CD4-positive, alpha-beta memory T cell (primary cell): ENCODE measurements around the gene ANKRD10. TPM values are rescaled to one million over a fixed set of nuclear protein-coding genes. Genes with fewer than 3 reads are reported as not detected.

ENCODE experiments used
- CTCF ChIA-PET: fragments of 350-600 bp; sonication (Branson Sonifier 250); formaldehyde crosslinking; loops from one replicate; lab custom pipeline; 2021; ENCODE audit warnings: inconsistent platforms; ENCODE audit not compliant: partially characterized antibody; lab: Charles Lee
- POLR2A ChIA-PET: fragments of 350-600 bp; sonication (Branson Sonifier 250); formaldehyde crosslinking; loops from one replicate; lab custom pipeline; 2021; ENCODE audit not compliant: partially characterized antibody; lab: Charles Lee
- DNase-seq, 5 donors: peaks; one replicate each; pipeline versions ENCODE4 v3.0.0 to v3.0.0-alpha.2; 2020 to 2022; ENCODE audit warnings: mixed read lengths in 1 of 5
- H3K27ac ChIP-seq: one replicate; pipeline ENCODE4 v1.7.0; 2013; ENCODE audit warnings: low read depth, low read length
- H3K27me3 ChIP-seq: 2 replicates; pipeline ENCODE4 v1.7.0; 2013; ENCODE audit warnings: mild to moderate bottlenecking, low read length, moderate library complexity; ENCODE audit not compliant: insufficient read depth
- H3K36me3 ChIP-seq: 2 replicates; pipeline ENCODE4 v1.7.0; 2013; ENCODE audit warnings: mild to moderate bottlenecking, low read length, moderate library complexity; ENCODE audit not compliant: insufficient read depth
- H3K4me1 ChIP-seq: 2 replicates; pipeline ENCODE4 v1.7.0; 2013; ENCODE audit warnings: mild to moderate bottlenecking, low read length, moderate library complexity; ENCODE audit not compliant: insufficient read depth
- H3K4me3 ChIP-seq, 2 donors: one replicate each; pipeline ENCODE4 v1.7.0; 2013; ENCODE audit warnings: low read length in 2 of 2, mild to moderate bottlenecking in 1 of 2
- H3K9me3 ChIP-seq, 2 donors: one replicate each; pipeline ENCODE4 v1.7.0; 2013; ENCODE audit warnings: low read length in 2 of 2, control low read depth in 1 of 2; ENCODE audit not compliant: control insufficient read depth in 1 of 2
- H3K27ac Mint-ChIP-seq, 7 donors: one replicate each; pipeline ENCODE4 v1.8.0; 2020 to 2021; ENCODE audit warnings: mixed read lengths in 7 of 7, mild to moderate bottlenecking in 6 of 7, inconsistent platforms in 3 of 7, moderate library complexity in 3 of 7
- H3K27me3 Mint-ChIP-seq, 2 donors: one replicate each; pipeline ENCODE4 v1.8.0; 2020 to 2021; ENCODE audit warnings: mixed read lengths in 2 of 2
- H3K36me3 Mint-ChIP-seq, 2 donors: one replicate each; pipeline ENCODE4 v1.8.0; 2020 to 2021; ENCODE audit warnings: mixed read lengths in 2 of 2, inconsistent platforms in 1 of 2, mild to moderate bottlenecking in 1 of 2
- H3K4me1 Mint-ChIP-seq, 4 donors: one replicate each; pipeline ENCODE4 v1.8.0; 2020 to 2021; ENCODE audit warnings: mixed read lengths in 4 of 4, mild to moderate bottlenecking in 1 of 4
- H3K4me3 Mint-ChIP-seq, 8 donors: one replicate each; pipeline ENCODE4 v1.8.0; 2020 to 2021; ENCODE audit warnings: mixed read lengths in 8 of 8, mild to moderate bottlenecking in 7 of 8, moderate library complexity in 6 of 8, inconsistent platforms in 3 of 8
- H3K9me3 Mint-ChIP-seq, 8 donors: one replicate each; pipeline ENCODE4 v1.8.0; 2020 to 2021; ENCODE audit warnings: mixed read lengths in 8 of 8, mild to moderate bottlenecking in 5 of 8, inconsistent platforms in 3 of 8, moderate library complexity in 1 of 8
- intact Hi-C: fragments of 100-400 bp; cut with micrococcal nuclease; formaldehyde crosslinking; loops from one replicate; pipeline ENCODE4 v1.15.1; 2023
- polyA plus RNA-seq, 2 donors: library from polyadenylated mRNA; unstranded; fragments of 300-500 nt; fragmentation: Illumina TruSeq; gene quantifications; one replicate each; pipeline ENCODE4 v1.2.3, GENCODE V29; 2021
- total RNA-seq, 2 experiments: library from RNA; stranded (reverse); gene quantifications; one replicate each; pipeline ENCODE4 v1.2.3, GENCODE V29; 2021

Gene ANKRD10
- total and polyA plus RNA-seq, 4 experiments from 2014 or later = 53.0 to 140 (median 95.3) TPM

DNA sequence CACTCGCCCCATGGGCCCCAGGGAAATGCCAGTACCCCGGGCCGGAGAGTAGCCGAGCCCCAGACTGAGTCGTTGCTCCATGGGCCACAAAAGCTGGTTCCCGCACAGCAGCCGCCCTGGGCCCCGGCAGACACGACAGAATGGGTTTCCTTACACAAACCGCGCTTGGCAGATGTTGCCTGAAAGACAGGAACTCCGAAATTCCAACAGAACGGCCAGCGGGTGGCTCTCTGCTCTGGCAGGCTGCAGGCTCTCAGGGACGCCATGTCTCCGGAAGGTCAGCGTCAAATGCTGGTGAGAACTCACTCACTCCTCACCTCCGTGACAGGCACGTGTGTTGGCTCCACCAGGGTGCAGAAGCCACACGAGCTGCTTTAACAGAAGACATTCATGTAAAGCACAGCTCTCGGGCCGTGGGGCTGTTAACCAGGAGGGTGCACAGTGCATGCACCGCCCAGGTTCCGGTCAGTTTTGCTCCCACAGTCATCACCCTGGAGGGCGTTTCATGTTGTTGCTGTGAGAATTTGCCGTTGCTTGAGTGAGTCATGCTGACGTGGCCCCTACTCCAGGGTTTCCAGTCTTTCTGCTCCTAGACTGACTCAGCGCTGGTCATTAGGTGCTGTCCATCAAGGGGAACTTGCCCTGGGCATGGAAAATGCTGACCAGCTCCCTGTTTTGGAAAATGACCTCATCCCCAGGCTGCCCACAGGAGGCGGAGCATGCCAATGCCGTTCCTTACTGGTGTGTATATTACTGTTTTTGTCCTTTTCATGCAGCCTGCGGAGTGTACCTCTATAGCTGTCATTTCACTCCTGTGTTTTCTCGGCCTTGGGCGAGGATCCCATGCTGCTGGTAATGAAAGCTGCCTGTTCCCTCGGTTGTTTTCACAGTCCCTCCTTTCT is 44.8 kb downstream of the ANKRD10 start:
- Mint-ChIP-seq H3K27ac (no peak overlapping the region), H3K9me3 (peaks cover 0 to 2% (median 0%) of the 10 kb centered on the region in 8 donors), H3K4me1 (peaks cover 4 to 13% (median 7%) of the 10 kb centered on the region in 4 donors), H3K36me3 (no peaks in the 10 kb centered on the region), H3K27me3 (peaks cover 32 to 43% of the 10 kb centered on the region in 2 donors), H3K4me3 (peak overlapping the region in 6 of 8 donors; percentile 40 to 65 (median 54))
- CTCF ChIA-PET = no interaction called here
- H3K4me1 ChIP-seq = peaks cover 13% of the 10 kb centered on the region
- POLR2A ChIA-PET = no interaction called here
- intact Hi-C loops = no loop called here
- DNase-seq = no peak
- H3K36me3 ChIP-seq = no peaks in the 10 kb centered on the region
- H3K27ac ChIP-seq = no peak overlapping the region
- H3K9me3 ChIP-seq = no peaks in the 10 kb centered on the region
- H3K27me3 ChIP-seq = no peaks in the 10 kb centered on the region
- H3K4me3 ChIP-seq = no peak overlapping the region

DNA sequence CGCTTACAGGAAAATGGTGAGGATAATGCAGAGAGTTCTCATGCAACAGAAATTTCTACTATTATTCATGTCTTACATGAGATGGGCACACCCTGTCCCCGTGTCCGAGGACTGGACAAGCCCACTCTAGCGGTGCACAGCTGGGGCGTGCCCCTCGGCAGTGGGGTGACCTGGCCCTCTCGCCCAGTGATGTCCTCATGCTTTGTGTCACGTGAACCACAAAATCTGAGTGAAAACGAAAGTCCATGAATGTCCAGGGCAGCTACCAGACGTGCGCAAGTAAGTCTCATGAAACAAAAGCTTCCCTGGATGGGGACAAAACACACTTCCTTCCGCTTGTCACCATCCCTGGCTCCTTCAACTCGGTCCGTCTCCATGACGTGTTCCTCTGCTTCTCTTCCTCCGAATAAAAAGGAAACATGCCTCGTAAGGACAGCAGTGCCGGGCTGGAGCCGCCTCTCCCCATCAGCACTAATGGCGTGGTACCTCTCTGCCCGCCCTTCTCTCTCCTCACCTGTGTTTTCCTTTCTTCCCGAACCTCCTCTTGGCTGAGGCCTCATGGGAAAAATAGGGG is 45.6 kb downstream of the ANKRD10 start:
- H3K27ac Mint-ChIP-seq = peak overlapping the region in 1 of 7 donors; percentile 79
- peaks cover 35 to 42% of the 10 kb centered on the region in 2 donors for H3K27me3 Mint-ChIP-seq
- ChIA-PET CTCF (no interaction called here), POLR2A (no interaction called here)
- H3K27me3 ChIP-seq = no peaks in the 10 kb centered on the region
- H3K27ac ChIP-seq = no peak overlapping the region
- peak overlapping the region in 6 of 8 donors; percentile 40 to 65 (median 54) for H3K4me3 Mint-ChIP-seq
- no peak for DNase-seq
- H3K36me3 Mint-ChIP-seq = no peaks in the 10 kb centered on the region
- peaks cover 8% of the 10 kb centered on the region for H3K4me1 ChIP-seq
- no peak overlapping the region for H3K4me3 ChIP-seq
- intact Hi-C loops = no loop called here
- H3K36me3 ChIP-seq = no peaks in the 10 kb centered on the region
- peaks cover 0 to 13% (median 3%) of the 10 kb centered on the region in 4 donors for H3K4me1 Mint-ChIP-seq
- H3K9me3 ChIP-seq = no peaks in the 10 kb centered on the region
- peaks cover 0 to 2% (median 0%) of the 10 kb centered on the region in 8 donors for H3K9me3 Mint-ChIP-seq

DNA sequence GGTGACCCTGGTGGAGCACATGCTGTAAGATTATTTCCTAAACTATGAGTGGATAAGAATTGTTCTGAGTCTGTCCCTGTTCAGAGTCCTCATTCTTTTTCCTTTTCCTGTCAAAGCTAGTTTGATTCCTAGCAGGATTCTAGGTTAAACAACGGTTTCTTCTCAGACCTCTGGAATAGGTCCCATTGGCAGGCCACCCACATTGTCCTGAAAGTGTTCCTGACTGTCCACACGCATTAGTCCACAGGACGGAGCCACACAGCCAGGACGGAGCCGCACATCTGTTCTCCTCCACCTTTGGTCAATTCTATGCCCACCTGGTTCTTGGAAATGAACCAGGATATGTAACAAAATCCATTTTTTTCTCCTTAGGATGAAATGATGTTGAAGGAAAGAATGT is 46.1 kb downstream of the ANKRD10 start:
- H3K27ac Mint-ChIP-seq = no peak overlapping the region
- Histone ChIP-seq H3K9me3 (no peaks in the 10 kb centered on the region), H3K4me1 (peaks cover 2% of the 10 kb centered on the region), H3K4me3 (no peak overlapping the region), H3K27ac (no peak overlapping the region), H3K36me3 (no peaks in the 10 kb centered on the region), H3K27me3 (no peaks in the 10 kb centered on the region)
- intact Hi-C loops = no loop called here
- ChIA-PET POLR2A (no interaction called here), CTCF (no interaction called here)
- H3K4me1 Mint-ChIP-seq = peaks cover 0 to 13% (median 3%) of the 10 kb centered on the region in 4 donors
- H3K27me3 Mint-ChIP-seq = peaks cover 39 to 42% of the 10 kb centered on the region in 2 donors
- DNase-seq = no peak
- H3K9me3 Mint-ChIP-seq = peaks cover 0 to 2% (median 0%) of the 10 kb centered on the region in 8 donors
- H3K4me3 Mint-ChIP-seq = no peak overlapping the region
- no peaks in the 10 kb centered on the region for H3K36me3 Mint-ChIP-seq

DNA sequence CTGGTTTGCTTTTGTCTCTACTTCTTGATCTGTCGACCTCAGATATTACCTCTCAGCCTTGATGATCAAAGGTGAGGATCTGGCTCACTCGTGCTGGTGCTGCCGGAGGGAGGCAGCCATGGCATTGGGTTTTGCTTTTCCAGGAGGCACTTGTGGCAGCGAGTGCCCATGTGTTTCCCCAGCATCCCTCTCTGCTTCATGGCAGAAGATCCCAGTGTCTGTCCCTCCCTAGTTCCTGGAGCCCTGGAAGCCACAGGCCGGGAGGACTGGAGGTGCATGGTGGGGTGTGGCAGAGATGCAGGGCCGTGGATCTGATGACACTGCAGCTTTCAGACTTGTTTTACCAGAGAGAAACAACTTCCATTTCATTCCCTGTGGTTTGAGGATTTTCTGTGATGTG is 47.5 kb downstream of the ANKRD10 start:
- no peak overlapping the region for H3K27ac ChIP-seq
- H3K4me3 ChIP-seq = no peak overlapping the region
- Mint-ChIP-seq H3K4me1 (peaks cover 0 to 13% (median 3%) of the 10 kb centered on the region in 4 donors), H3K4me3 (no peak overlapping the region), H3K9me3 (peaks cover 0 to 2% (median 0%) of the 10 kb centered on the region in 8 donors), H3K27me3 (peaks cover 39 to 44% of the 10 kb centered on the region in 2 donors), H3K36me3 (no peaks in the 10 kb centered on the region), H3K27ac (no peak overlapping the region)
- no peaks in the 10 kb centered on the region for H3K36me3 ChIP-seq
- intact Hi-C loops = no loop called here
- no peaks in the 10 kb centered on the region for H3K9me3 ChIP-seq
- ChIA-PET CTCF (no interaction called here), POLR2A (no interaction called here)
- no peak for DNase-seq
- H3K4me1 ChIP-seq = no peaks in the 10 kb centered on the region
- no peaks in the 10 kb centered on the region for H3K27me3 ChIP-seq

DNA sequence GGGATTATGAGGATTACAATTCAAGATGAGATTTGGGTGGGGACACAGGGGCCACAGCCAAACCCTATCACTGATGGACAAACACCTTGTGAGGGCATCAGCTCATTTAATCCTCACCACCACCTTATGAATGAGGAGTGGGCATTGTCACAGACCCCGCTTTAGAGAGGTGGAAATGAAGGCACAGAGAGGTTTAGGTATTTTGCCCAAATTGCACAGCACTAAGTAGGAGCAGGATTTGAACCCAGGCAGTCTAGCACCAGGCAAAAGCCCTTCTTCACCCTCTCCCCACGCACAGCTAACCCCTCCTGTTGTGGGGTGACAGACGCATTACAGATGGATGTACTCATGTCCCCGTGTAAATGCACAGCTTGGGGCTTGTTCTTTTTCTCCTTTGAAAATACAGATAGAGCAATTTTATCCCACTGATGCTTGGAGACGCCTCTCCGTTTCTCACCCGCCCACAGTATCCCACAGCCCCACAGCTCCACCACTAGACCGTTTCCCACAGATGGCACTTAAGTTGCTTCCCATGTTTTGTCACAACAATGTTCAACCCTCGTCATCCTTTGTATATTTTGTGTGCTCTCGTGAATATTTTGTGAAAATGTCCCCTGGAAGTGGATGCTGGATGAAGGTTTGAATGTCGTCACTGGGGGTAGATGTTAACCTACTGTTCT is 48.2 kb downstream of the ANKRD10 start:
- H3K27me3 ChIP-seq = no peaks in the 10 kb centered on the region
- H3K9me3 Mint-ChIP-seq = peaks cover 0 to under 1% (median 0%) of the 10 kb centered on the region in 8 donors
- H3K9me3 ChIP-seq = no peaks in the 10 kb centered on the region
- H3K27me3 Mint-ChIP-seq = peaks cover 38 to 42% of the 10 kb centered on the region in 2 donors
- no peaks in the 10 kb centered on the region for H3K4me1 ChIP-seq
- intact Hi-C loops = no loop called here
- H3K4me1 Mint-ChIP-seq = peaks cover 0 to 13% (median 3%) of the 10 kb centered on the region in 4 donors
- H3K27ac Mint-ChIP-seq = no peak overlapping the region
- DNase-seq = no peak
- no peaks in the 10 kb centered on the region for H3K36me3 Mint-ChIP-seq
- H3K36me3 ChIP-seq = no peaks in the 10 kb centered on the region
- CTCF ChIA-PET = no interaction called here
- no peak overlapping the region for H3K27ac ChIP-seq
- no peak overlapping the region for H3K4me3 ChIP-seq
- H3K4me3 Mint-ChIP-seq = no peak overlapping the region
- POLR2A ChIA-PET = no interaction called here

DNA sequence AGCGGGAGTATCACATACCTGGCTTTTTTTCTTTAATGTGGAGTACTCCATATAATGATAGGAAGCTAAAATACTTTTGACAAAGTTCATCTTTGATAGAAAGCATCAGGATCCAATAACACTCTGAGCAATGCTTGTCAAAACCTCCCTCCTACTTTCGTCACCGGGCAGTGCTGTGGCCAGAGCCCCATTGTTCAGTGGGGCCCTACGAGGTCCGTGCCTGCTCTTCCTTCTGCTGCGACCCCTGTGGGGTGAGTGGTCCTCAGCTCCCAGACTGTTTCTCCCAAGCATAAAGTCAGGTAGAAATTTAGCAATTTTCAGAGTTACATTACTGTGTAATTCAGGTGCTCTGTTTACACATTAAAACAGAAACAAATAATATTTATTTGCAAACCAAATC is 51.2 kb downstream of the ANKRD10 start:
- Histone ChIP-seq H3K4me1 (no peaks in the 10 kb centered on the region), H3K4me3 (no peak overlapping the region), H3K27me3 (no peaks in the 10 kb centered on the region), H3K9me3 (no peaks in the 10 kb centered on the region), H3K36me3 (no peaks in the 10 kb centered on the region), H3K27ac (no peak overlapping the region)
- no peaks in the 10 kb centered on the region for H3K4me1 Mint-ChIP-seq
- POLR2A ChIA-PET = no interaction called here
- H3K27ac Mint-ChIP-seq = no peak overlapping the region
- intact Hi-C loops = no loop called here
- H3K36me3 Mint-ChIP-seq = no peaks in the 10 kb centered on the region
- H3K27me3 Mint-ChIP-seq = peaks cover 18 to 21% of the 10 kb centered on the region in 2 donors
- DNase-seq = no peak
- CTCF ChIA-PET = no interaction called here
- no peaks in the 10 kb centered on the region for H3K9me3 Mint-ChIP-seq
- H3K4me3 Mint-ChIP-seq = no peak overlapping the region

DNA sequence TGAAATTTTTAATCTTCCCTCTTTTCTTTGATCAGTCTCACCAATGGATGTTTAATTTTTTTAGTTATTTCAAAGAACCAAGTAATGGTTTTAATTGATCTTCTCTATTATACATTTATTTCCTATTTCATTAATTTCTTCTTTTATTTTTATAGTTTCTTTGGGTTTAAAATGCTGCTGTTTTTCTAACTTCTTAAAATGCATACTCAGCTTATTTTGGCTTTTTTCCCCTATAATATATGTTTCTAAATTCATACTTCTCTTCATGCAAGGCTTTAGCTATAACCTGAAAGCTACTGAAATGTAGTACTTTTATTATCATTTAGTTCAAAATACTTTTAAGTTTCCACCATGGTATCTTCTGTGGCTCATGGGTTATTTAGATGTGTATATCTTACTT is 53.9 kb downstream of the ANKRD10 start:
- peaks cover 4 to 15% of the 10 kb centered on the region in 2 donors for H3K27me3 Mint-ChIP-seq
- DNase-seq = no peak
- no peaks in the 10 kb centered on the region for H3K36me3 ChIP-seq
- H3K4me3 ChIP-seq = no peak overlapping the region
- peaks cover 4 to 10% (median 5%) of the 10 kb centered on the region in 4 donors for H3K4me1 Mint-ChIP-seq
- H3K4me3 Mint-ChIP-seq = no peak overlapping the region
- ChIA-PET POLR2A (no interaction called here), CTCF (no interaction called here)
- intact Hi-C loops = no loop called here
- H3K27me3 ChIP-seq = no peaks in the 10 kb centered on the region
- no peaks in the 10 kb centered on the region for H3K9me3 ChIP-seq
- no peak overlapping the region for H3K27ac Mint-ChIP-seq
- H3K9me3 Mint-ChIP-seq = peaks cover 0 to 9% (median 3%) of the 10 kb centered on the region in 8 donors
- no peaks in the 10 kb centered on the region for H3K4me1 ChIP-seq
- no peaks in the 10 kb centered on the region for H3K36me3 Mint-ChIP-seq
- no peak overlapping the region for H3K27ac ChIP-seq
